GM12891 (cell line): Measurements from ENCODE around the gene HYLS1.

Source experiments
- POLR2A ChIP-seq: IDR thresholded peaks from 2 replicates; pipeline ENCODE4 v1.6.1; 2011; ENCODE audit warnings: low read depth, low read length, control low read depth
- POU2F2 ChIP-seq: IDR thresholded peaks from 2 replicates; pipeline ENCODE4 v1.6.1; 2011; ENCODE audit warnings: low read depth, mild to moderate bottlenecking, control low read depth, low read length, moderate library complexity
- TAF1 ChIP-seq: IDR thresholded peaks from 2 replicates; pipeline ENCODE4 v1.6.1; 2011; ENCODE audit warnings: low read depth, low read length, control low read depth

- TF ChIP-seq POLR2A: no peak
- TF ChIP-seq POU2F2: no peak
- TF ChIP-seq TAF1: no peak
Measured at GRCh38 chr11:125842321-125842948, 45.0 kb upstream of the HYLS1 start.
